ENCODE measurements around the gene NUDT4B.
"Not testable (repeated sequence)": the region's sequence is repeated elsewhere in the genome, so short reads cannot be mapped to it uniquely, and the experiment has no call there.

The NUDT4B gene

DNA sequence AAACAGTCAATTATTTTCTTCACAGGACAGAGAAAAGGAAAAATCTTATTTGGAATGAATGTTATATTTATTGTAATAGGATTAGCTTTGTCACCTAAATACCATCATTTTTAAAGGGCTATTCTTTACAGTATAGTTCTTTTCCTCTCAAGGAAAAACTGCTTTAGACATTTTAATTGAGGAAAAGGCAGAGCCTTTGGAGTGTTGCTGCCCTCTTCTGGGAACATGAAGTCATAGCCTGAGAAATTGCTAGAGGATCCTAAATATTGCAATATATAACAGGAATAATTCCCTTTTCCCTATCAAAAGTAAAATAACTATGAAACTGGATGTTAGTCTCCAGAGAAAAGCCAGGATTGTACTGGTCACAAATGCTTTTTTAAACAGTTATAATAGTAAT, 12.8 kb downstream of the NUDT4B start:
- not testable (repeated sequence) for H3F3A ChIP-seq (ENCODE audit: insufficient read depth, low read length); H3K9me3 ChIP-seq (ENCODE audit: low read length); H3K4me1 ChIP-seq (ENCODE audit: insufficient read depth, low read length, severe bottlenecking); H3K36me3 ChIP-seq (ENCODE audit: insufficient read depth, low read length); H3K79me2 ChIP-seq (ENCODE audit: insufficient read depth, low read length); H3K27ac ChIP-seq (ENCODE audit: low read depth, low read length, poor library complexity, severe bottlenecking); H3K4me3 ChIP-seq (ENCODE audit: low read depth, low read length, poor library complexity, severe bottlenecking); H3K9ac ChIP-seq (ENCODE audit: low read length); H4K20me1 ChIP-seq (ENCODE audit: insufficient read depth, low read length); H3K9me2 ChIP-seq (ENCODE audit: low read depth, low read length); H3K4me2 ChIP-seq (ENCODE audit: low read length); H2AFZ ChIP-seq (ENCODE audit: low read length); H3K27me3 ChIP-seq (ENCODE audit: insufficient read depth, low read length)

DNA sequence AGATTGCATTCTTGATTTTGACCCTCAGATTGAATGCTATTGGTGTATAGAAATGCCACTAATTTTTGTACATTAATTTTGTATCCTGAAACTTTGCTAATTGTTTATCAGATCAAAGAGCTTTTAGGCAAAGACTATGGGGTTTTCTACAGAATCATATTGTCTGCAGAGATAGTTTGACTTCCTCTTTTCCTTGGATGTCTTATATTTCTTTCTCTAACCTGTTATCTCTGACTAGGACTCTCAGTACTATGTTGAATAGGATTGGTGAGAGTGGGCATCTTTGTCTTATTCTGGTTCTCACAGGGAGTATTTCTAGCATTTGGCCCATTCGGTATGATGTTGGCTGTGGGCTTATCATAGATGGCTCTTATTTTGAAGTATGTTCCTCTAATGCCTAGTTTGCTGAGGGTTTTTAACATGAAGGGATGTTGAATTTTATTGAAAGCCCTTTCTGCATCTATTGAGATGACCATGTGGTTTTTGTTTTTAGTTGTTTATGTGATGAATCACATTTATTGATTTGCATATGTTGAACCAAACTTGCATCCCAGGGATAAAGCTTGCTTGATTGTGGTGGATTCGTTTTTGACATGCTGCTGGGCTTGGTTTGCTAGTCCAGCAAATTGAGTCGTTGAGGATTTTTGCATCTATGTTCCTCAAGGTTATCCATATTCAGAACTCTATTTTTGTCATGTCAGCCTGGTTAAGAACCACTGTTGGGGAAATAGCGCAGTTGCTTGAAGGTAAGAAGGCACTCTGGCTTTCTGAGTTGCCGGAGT, 16.9 kb downstream of the NUDT4B start:
- H3K9me3 ChIP-seq (ENCODE audit: low read length); H2AFZ ChIP-seq (ENCODE audit: low read length); H4K20me1 ChIP-seq (ENCODE audit: insufficient read depth, low read length); H3K4me2 ChIP-seq (ENCODE audit: low read length); H3K79me2 ChIP-seq (ENCODE audit: insufficient read depth, low read length); H3K9me2 ChIP-seq (ENCODE audit: low read depth, low read length); H3K27me3 ChIP-seq (ENCODE audit: insufficient read depth, low read length); H3K4me1 ChIP-seq (ENCODE audit: insufficient read depth, low read length, severe bottlenecking); H3K27ac ChIP-seq (ENCODE audit: low read depth, low read length, poor library complexity, severe bottlenecking); H3K36me3 ChIP-seq (ENCODE audit: insufficient read depth, low read length); H3K9ac ChIP-seq (ENCODE audit: low read length); H3F3A ChIP-seq (ENCODE audit: insufficient read depth, low read length); H3K4me3 ChIP-seq (ENCODE audit: low read depth, low read length, poor library complexity, severe bottlenecking): not testable (repeated sequence)

DNA sequence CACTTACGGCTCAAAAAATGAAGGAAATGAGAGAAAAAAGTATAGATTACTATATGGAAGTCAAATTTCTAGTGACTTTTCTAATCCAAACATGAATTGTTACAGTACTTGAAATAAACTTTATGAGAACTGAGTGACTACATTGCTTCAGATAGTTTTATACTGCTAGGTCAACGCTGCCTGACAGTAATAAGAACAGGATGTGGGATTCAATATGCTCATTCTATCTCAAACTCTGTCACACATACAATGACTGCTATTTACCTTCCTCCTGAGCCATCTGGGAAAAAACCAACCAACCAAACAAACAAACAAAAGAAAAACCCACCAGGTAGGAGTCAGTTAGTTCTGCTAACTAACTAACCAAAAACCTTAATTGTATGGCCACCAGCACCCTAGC, 20.0 kb downstream of the NUDT4B start:
- not testable (repeated sequence) for H3K79me2 ChIP-seq (ENCODE audit: insufficient read depth, low read length); H3K4me3 ChIP-seq (ENCODE audit: low read depth, low read length, poor library complexity, severe bottlenecking); H2AFZ ChIP-seq (ENCODE audit: low read length); H3K9me3 ChIP-seq (ENCODE audit: low read length); H3K27ac ChIP-seq (ENCODE audit: low read depth, low read length, poor library complexity, severe bottlenecking); H3K4me1 ChIP-seq (ENCODE audit: insufficient read depth, low read length, severe bottlenecking); H3K4me2 ChIP-seq (ENCODE audit: low read length); H3K9ac ChIP-seq (ENCODE audit: low read length); H3K27me3 ChIP-seq (ENCODE audit: insufficient read depth, low read length); H3K9me2 ChIP-seq (ENCODE audit: low read depth, low read length); H3K36me3 ChIP-seq (ENCODE audit: insufficient read depth, low read length); H3F3A ChIP-seq (ENCODE audit: insufficient read depth, low read length); H4K20me1 ChIP-seq (ENCODE audit: insufficient read depth, low read length)

DNA sequence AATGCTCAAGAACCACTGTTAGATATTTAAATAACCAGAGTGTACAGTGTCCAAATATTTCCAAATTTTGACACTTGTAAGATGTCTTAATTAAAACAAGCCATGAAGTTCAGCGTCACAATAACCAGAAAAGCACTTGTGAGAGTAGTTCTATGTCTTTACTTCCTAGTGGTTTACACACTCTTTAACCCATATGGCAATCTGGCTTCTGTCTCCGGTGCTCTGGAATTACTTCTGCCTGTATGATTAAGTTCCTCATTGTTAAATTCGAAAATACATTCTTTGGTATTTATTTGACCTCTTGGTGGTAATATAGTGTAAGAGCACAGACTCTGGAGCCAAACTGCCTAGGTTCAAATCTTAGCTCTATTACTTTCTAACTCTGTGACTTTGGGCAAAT, 20.9 kb downstream of the NUDT4B start:
- not testable (repeated sequence) for H3K27me3 ChIP-seq (ENCODE audit: insufficient read depth, low read length); H2AFZ ChIP-seq (ENCODE audit: low read length); H3K9me2 ChIP-seq (ENCODE audit: low read depth, low read length); H4K20me1 ChIP-seq (ENCODE audit: insufficient read depth, low read length); H3K36me3 ChIP-seq (ENCODE audit: insufficient read depth, low read length); H3K79me2 ChIP-seq (ENCODE audit: insufficient read depth, low read length); H3K9me3 ChIP-seq (ENCODE audit: low read length); H3K27ac ChIP-seq (ENCODE audit: low read depth, low read length, poor library complexity, severe bottlenecking); H3K4me3 ChIP-seq (ENCODE audit: low read depth, low read length, poor library complexity, severe bottlenecking); H3F3A ChIP-seq (ENCODE audit: insufficient read depth, low read length); H3K9ac ChIP-seq (ENCODE audit: low read length); H3K4me1 ChIP-seq (ENCODE audit: insufficient read depth, low read length, severe bottlenecking); H3K4me2 ChIP-seq (ENCODE audit: low read length)

DNA sequence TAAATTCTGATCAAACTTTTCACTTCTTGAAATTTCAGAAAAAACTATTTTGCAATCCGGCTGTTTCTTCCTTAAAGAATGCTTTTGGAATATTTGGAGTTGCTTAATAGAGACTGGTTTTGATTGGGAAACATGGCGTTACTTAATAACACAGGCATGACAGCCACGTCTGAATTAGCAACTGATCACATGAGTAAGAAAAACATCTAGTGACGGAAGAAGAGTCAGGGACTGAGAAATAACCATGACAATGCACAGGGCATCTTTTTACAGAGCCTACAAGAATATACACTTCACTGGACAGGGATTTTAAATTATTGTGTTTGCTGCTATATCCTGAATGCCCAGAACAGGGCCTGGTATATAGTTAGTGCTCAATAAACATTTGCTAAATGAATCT, 25.1 kb downstream of the NUDT4B start:
- H2AFZ ChIP-seq (ENCODE audit: low read length); H3K4me1 ChIP-seq (ENCODE audit: insufficient read depth, low read length, severe bottlenecking); H3K9ac ChIP-seq (ENCODE audit: low read length): not testable (repeated sequence)

DNA sequence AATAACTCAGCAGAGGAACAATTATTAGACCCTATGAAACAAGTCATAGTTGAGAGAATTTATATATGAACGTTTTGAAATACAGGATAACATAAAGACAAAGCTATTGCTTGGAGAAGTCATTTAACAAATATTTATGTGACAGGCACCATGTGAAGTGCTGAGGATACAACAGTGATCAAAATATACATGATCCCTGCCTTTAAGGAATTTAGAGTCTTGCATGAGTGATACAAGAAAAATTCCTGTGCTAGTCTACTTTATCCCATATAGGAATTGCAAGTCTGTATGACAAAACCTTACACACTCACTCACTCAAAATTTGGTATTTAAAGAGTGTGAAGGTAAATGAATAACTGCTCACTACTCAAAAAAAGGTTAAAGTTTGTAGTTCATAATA, 25.5 kb downstream of the NUDT4B start:
- not testable (repeated sequence) for H3K9me2 ChIP-seq (ENCODE audit: low read depth, low read length); H3F3A ChIP-seq (ENCODE audit: insufficient read depth, low read length); H3K27ac ChIP-seq (ENCODE audit: low read depth, low read length, poor library complexity, severe bottlenecking); H3K9ac ChIP-seq (ENCODE audit: low read length); H3K27me3 ChIP-seq (ENCODE audit: insufficient read depth, low read length); H3K4me3 ChIP-seq (ENCODE audit: low read depth, low read length, poor library complexity, severe bottlenecking); H4K20me1 ChIP-seq (ENCODE audit: insufficient read depth, low read length); H2AFZ ChIP-seq (ENCODE audit: low read length); H3K4me2 ChIP-seq (ENCODE audit: low read length); H3K79me2 ChIP-seq (ENCODE audit: insufficient read depth, low read length); H3K36me3 ChIP-seq (ENCODE audit: insufficient read depth, low read length); H3K4me1 ChIP-seq (ENCODE audit: insufficient read depth, low read length, severe bottlenecking); H3K9me3 ChIP-seq (ENCODE audit: low read length)

More for the DNA sequence above, 25.1 kb downstream of the NUDT4B start:
- not testable (repeated sequence) for H3K27me3 ChIP-seq (ENCODE audit: insufficient read depth, low read length); H4K20me1 ChIP-seq (ENCODE audit: insufficient read depth, low read length); H3K27ac ChIP-seq (ENCODE audit: low read depth, low read length, poor library complexity, severe bottlenecking); H3K9me3 ChIP-seq (ENCODE audit: low read length); H3F3A ChIP-seq (ENCODE audit: insufficient read depth, low read length); H3K36me3 ChIP-seq (ENCODE audit: insufficient read depth, low read length); H3K9me2 ChIP-seq (ENCODE audit: low read depth, low read length); H3K4me2 ChIP-seq (ENCODE audit: low read length); H3K4me3 ChIP-seq (ENCODE audit: low read depth, low read length, poor library complexity, severe bottlenecking); H3K79me2 ChIP-seq (ENCODE audit: insufficient read depth, low read length)

DNA sequence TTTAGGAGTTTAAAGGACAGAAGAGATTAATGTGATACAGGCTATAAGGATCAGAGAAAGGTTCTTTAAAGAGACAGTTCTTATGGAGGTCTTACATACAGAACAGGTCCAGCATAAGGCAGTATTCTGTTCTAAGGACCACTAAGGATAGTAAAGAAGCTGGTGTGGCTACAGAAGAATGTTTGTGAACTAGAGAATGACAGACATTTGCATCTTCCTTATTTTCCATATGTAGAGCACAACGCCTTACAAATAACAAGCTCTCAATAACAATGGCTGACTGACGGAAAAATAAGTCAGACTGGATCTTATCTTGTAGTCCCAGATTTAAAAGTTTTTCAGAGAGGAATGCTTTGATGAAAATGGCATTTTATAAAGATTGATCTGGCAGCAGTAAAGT, 26.7 kb downstream of the NUDT4B start:
- H3K27ac ChIP-seq (ENCODE audit: low read depth, low read length, poor library complexity, severe bottlenecking); H3K4me2 ChIP-seq (ENCODE audit: low read length); H3K27me3 ChIP-seq (ENCODE audit: insufficient read depth, low read length); H3K4me1 ChIP-seq (ENCODE audit: insufficient read depth, low read length, severe bottlenecking); H4K20me1 ChIP-seq (ENCODE audit: insufficient read depth, low read length); H3K4me3 ChIP-seq (ENCODE audit: low read depth, low read length, poor library complexity, severe bottlenecking); H3K9me3 ChIP-seq (ENCODE audit: low read length); H2AFZ ChIP-seq (ENCODE audit: low read length); H3F3A ChIP-seq (ENCODE audit: insufficient read depth, low read length); H3K36me3 ChIP-seq (ENCODE audit: insufficient read depth, low read length); H3K79me2 ChIP-seq (ENCODE audit: insufficient read depth, low read length); H3K9me2 ChIP-seq (ENCODE audit: low read depth, low read length); H3K9ac ChIP-seq (ENCODE audit: low read length): not testable (repeated sequence)

DNA sequence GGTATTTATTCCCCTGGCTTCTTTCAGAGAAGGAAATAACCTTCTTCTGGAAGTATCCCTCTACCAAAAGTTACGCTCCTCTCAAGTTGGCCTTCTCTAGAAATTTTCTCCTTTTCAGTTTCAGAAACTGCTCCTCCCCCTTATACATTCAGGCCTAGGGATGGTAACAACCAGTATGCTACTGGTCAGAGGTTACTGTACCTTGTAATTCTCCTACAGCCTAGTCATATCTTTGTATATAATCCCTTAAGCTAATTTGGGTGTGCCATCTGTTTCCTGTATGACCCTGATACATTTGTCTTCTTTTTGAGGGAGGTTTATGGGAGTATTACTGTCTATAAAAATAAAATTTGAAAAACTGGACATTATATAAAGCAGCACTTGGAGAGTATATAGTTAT, 29.1 kb downstream of the NUDT4B start:
- H3K36me3 ChIP-seq (ENCODE audit: insufficient read depth, low read length); H3K9me3 ChIP-seq (ENCODE audit: low read length); H3K27ac ChIP-seq (ENCODE audit: low read depth, low read length, poor library complexity, severe bottlenecking); H3F3A ChIP-seq (ENCODE audit: insufficient read depth, low read length); H2AFZ ChIP-seq (ENCODE audit: low read length); H3K27me3 ChIP-seq (ENCODE audit: insufficient read depth, low read length); H3K79me2 ChIP-seq (ENCODE audit: insufficient read depth, low read length); H4K20me1 ChIP-seq (ENCODE audit: insufficient read depth, low read length); H3K9ac ChIP-seq (ENCODE audit: low read length); H3K9me2 ChIP-seq (ENCODE audit: low read depth, low read length); H3K4me3 ChIP-seq (ENCODE audit: low read depth, low read length, poor library complexity, severe bottlenecking); H3K4me2 ChIP-seq (ENCODE audit: low read length); H3K4me1 ChIP-seq (ENCODE audit: insufficient read depth, low read length, severe bottlenecking): not testable (repeated sequence)
